Gastrocnemius medialis (tissue), 4 donors: ENCODE measurements around the gene MYL6. TPM values are rescaled to one million over a fixed set of nuclear protein-coding genes. Genes with fewer than 3 reads are reported as not detected.
A peak's percentile ranks its signal among the peaks of the same experiment; 100 is the strongest.

ENCODE experiments used
- ATAC-seq, 2 donors: fragments of 150-250 bp; one replicate each; pipeline ENCODE4 v1.9.1; 2016
- DNase-seq, 2 donors: peaks; one replicate each; pipeline ENCODE4 v3.0.0-alpha.2; 2019
- H3K27ac ChIP-seq, 4 donors: fragments of 200-600 bp; sonication (generic); 1 replicate in 1 of 4; 2 replicates in 3 of 4; pipeline ENCODE4 v1.5.1; 2016 to 2018; ENCODE audit warnings: mild to moderate bottlenecking in 2 of 4, moderate library complexity in 1 of 4
- H3K27me3 ChIP-seq, 3 donors: fragments of 200-600 bp; sonication (generic) in 2 of 3; 1 replicate in 1 of 3; 2 replicates in 2 of 3; pipeline versions ENCODE4 v1.5.1 to v1.6.0; 2016 to 2019; ENCODE audit warnings: mild to moderate bottlenecking in 1 of 3, moderate library complexity in 1 of 3
- H3K36me3 ChIP-seq, 2 donors: fragments of 200-600 bp; sonication (generic) in 1 of 2; one replicate each; pipeline ENCODE4 v1.5.1; 2017 to 2018
- H3K4me1 ChIP-seq, 2 donors: fragments of 200-600 bp; sonication (generic) in 1 of 2; one replicate each; pipeline ENCODE4 v1.5.1; 2016 to 2017; ENCODE audit warnings: mild to moderate bottlenecking in 2 of 2
- H3K4me3 ChIP-seq, 4 donors: fragments of 200-600 bp; sonication (generic) in 3 of 4; 1 replicate in 1 of 4; 2 replicates in 3 of 4; pipeline ENCODE4 v1.5.1; 2016 to 2019; ENCODE audit warnings: mild to moderate bottlenecking in 2 of 4
- H3K9me3 ChIP-seq, 3 donors: fragments of 200-600 bp; sonication (generic) in 2 of 3; 1 replicate in 1 of 3; 2 replicates in 2 of 3; pipeline ENCODE4 v1.5.1; 2016 to 2019
- POLR2A ChIP-seq, 2 donors: fragments of 450-650 bp; IDR thresholded peaks; one replicate each; pipeline ENCODE4 v1.6.1; 2017; ENCODE audit warnings: antibody characterized with exemption in 2 of 2, mild to moderate bottlenecking in 2 of 2, moderate library complexity in 2 of 2
- in situ Hi-C, 4 donors: fragments of 200-750 bp; cut with MboI; loops; one replicate each; pipeline versions ENCODE4 v1.15.0 to v1.8.0; 2017; ENCODE audit warnings: low sequenced_read_pairs in 4 of 4
- intact Hi-C: fragments of 100-400 bp; cut with DNase I; formaldehyde crosslinking; loops from one replicate; pipeline ENCODE4 v1.15.1; 2023; ENCODE audit warnings: low total_unique reads
- total RNA-seq, 4 donors: library from RNA; depleted of rRNA; stranded (reverse); fragments of >200 nt; gene quantifications; one replicate each; pipeline versions ENCODE4 v1.1.0 to v1.2.3, GENCODE V29; 2016
- TF ChIP-seq, protein P1 (sequence below), 5 experiments: fragments of 450-650 bp in 3 of 5; fragments of 200-600 bp in 2 of 5; sonication (generic) in 2 of 5; IDR thresholded peaks in 4 of 5; conservative IDR thresholded peaks in 1 of 5; 1 replicate in 4 of 5; 2 replicates in 1 of 5; pipeline ENCODE4 v1.5.1; 2016 to 2019; ENCODE audit warnings: antibody characterized with exemption in 5 of 5, mild to moderate bottlenecking in 3 of 5, moderate library complexity in 3 of 5

MYL6 gene
- total RNA-seq, 4 donors from 2014 or later: 159 to 324 (median 202) TPM

DNA sequence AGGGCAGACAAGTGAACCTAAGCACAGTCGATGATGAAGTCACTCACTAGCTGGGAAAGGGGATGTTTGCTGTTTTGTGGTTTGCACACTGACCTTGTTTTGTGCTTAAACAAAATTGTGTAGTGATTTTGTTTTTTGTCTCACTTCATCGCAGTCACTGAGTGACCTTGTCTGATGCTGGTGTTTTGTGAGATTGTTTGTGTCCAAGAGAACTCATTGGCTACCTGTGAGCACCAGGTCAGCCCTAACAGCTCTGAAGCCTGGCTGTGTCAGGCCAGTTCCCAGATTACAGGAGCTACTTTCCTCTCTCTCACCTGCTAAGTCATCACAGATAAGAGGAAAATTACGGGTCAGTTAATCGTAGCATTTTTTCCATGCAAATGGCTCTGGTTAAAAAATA, 34.0 kb upstream of the MYL6 start:
- peak overlapping the region; percentile 93 to 99 (median 98) for H3K27ac ChIP-seq
- in situ Hi-C loops: loop anchor here in 2 of 4 donors (10.0 kb wide), 1 partner anchor 61 kb away; the partner anchor contains the start of gene SMARCC2 (in 2 of the 2)
- TF ChIP-seq POLR2A (IDR thresholded peaks at IDR 0.05): no peak
- TF ChIP-seq, protein P1, sequence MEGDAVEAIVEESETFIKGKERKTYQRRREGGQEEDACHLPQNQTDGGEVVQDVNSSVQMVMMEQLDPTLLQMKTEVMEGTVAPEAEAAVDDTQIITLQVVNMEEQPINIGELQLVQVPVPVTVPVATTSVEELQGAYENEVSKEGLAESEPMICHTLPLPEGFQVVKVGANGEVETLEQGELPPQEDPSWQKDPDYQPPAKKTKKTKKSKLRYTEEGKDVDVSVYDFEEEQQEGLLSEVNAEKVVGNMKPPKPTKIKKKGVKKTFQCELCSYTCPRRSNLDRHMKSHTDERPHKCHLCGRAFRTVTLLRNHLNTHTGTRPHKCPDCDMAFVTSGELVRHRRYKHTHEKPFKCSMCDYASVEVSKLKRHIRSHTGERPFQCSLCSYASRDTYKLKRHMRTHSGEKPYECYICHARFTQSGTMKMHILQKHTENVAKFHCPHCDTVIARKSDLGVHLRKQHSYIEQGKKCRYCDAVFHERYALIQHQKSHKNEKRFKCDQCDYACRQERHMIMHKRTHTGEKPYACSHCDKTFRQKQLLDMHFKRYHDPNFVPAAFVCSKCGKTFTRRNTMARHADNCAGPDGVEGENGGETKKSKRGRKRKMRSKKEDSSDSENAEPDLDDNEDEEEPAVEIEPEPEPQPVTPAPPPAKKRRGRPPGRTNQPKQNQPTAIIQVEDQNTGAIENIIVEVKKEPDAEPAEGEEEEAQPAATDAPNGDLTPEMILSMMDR (IDR thresholded peaks at IDR 0.05 in 4 of 5, conservative IDR thresholded peaks at IDR 0.05 in 1 of 5): no peak
- H3K27me3 ChIP-seq: no peaks in the 10 kb centered on the region
- no peaks in the 10 kb centered on the region for H3K9me3 ChIP-seq
- ATAC-seq: no peak
- no peak overlapping the region for H3K4me3 ChIP-seq
- peaks cover 0 to 14% of the 10 kb centered on the region in 2 donors for H3K36me3 ChIP-seq
- intact Hi-C loops: no loop called here
- H3K4me1 ChIP-seq: peaks cover 70 to 78% of the 10 kb centered on the region in 2 donors
- DNase-seq: no peak

DNA sequence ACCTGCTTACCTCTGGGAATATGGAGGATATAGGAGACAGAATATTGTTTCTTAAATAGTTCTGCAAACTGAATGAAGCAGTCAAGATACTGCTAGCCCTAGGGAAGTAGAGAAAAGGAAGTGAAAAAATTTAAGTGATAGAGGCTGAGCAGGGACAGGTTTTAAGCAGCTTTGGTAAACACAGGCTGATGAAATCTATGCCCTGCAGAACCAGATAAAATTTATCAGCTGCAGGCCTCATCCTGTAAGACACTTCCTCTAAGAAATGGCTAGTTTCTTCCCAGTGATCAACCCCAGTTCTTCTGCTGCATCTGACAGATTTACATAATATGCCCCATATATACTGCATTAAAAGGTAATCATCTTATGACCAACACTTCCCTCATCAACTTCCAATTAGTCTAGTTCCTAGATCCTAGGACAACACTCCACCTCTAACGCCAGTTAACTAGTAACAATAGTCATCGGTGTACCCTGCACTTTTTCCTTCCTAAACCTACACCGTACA, 31.4 kb upstream of the MYL6 start:
- in situ Hi-C loops (loop anchor here in 3 of 4 donors (5.0 to 10.0 kb wide), 2 partner anchors 58 to 61 kb away; partner anchors contain the start of gene SMARCC2 (in 3 of the 3)), intact Hi-C loops (loop anchor here (1.0 kb wide), 4 partner anchors 7 to 98 kb away; partner anchors contain the start of genes MYL6, NABP2 and SMARCC2)
- H3K27me3 ChIP-seq: no peaks in the 10 kb centered on the region
- TF ChIP-seq, protein P1 (IDR thresholded peaks at IDR 0.05 in 4 of 5, conservative IDR thresholded peaks at IDR 0.05 in 1 of 5): no peak
- TF ChIP-seq POLR2A (IDR thresholded peaks at IDR 0.05): no peak
- no peak overlapping the region for H3K4me3 ChIP-seq
- peaks cover 57 to 64% of the 10 kb centered on the region in 2 donors for H3K4me1 ChIP-seq
- DNase-seq: no peak
- no peak for ATAC-seq
- H3K36me3 ChIP-seq: peaks cover 0 to 20% of the 10 kb centered on the region in 2 donors
- H3K27ac ChIP-seq: peak overlapping the region; percentile 92 to 99 (median 98)
- H3K9me3 ChIP-seq: no peaks in the 10 kb centered on the region

DNA sequence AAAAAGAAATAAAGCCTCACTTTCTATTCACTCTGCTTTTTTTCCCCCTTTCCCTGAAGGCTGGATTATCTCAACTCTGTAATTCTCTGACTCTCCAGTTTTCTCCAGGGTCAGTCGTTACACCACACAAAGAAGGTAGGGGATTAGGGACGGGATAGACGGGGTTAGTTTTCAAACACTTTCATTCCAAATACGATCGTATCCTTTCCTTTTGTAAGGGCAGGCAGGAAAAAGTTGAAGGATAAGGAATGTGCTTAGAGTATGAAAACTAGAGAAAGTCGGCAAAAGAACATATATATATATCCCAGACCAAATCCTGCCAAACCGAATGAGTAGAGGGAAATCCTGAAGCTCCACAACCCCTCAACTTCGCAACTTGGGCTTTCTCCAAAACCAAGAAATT, 30.7 kb upstream of the MYL6 start:
- H3K36me3 ChIP-seq: peaks cover 0 to 27% of the 10 kb centered on the region in 2 donors
- H3K4me3 ChIP-seq: peak overlapping the region; percentile 39 to 95 (median 62)
- ATAC-seq: no peak
- H3K27ac ChIP-seq: peak overlapping the region; percentile 92 to 99 (median 98)
- TF ChIP-seq, protein P1 (IDR thresholded peaks at IDR 0.05 in 4 of 5, conservative IDR thresholded peaks at IDR 0.05 in 1 of 5): no peak
- no peaks in the 10 kb centered on the region for H3K9me3 ChIP-seq
- H3K4me1 ChIP-seq: peaks cover 50 to 57% of the 10 kb centered on the region in 2 donors
- no peaks in the 10 kb centered on the region for H3K27me3 ChIP-seq
- intact Hi-C loops: loop anchor here (1.0 kb wide), 1 partner anchor 8 kb away; no protein-coding TSS in a partner anchor
- no peak for DNase-seq
- in situ Hi-C loops: loop anchor here in 3 of 4 donors (5.0 to 10.0 kb wide), 2 partner anchors 57 to 60 kb away; partner anchors contain the start of gene SMARCC2 (in 3 of the 3)

DNA sequence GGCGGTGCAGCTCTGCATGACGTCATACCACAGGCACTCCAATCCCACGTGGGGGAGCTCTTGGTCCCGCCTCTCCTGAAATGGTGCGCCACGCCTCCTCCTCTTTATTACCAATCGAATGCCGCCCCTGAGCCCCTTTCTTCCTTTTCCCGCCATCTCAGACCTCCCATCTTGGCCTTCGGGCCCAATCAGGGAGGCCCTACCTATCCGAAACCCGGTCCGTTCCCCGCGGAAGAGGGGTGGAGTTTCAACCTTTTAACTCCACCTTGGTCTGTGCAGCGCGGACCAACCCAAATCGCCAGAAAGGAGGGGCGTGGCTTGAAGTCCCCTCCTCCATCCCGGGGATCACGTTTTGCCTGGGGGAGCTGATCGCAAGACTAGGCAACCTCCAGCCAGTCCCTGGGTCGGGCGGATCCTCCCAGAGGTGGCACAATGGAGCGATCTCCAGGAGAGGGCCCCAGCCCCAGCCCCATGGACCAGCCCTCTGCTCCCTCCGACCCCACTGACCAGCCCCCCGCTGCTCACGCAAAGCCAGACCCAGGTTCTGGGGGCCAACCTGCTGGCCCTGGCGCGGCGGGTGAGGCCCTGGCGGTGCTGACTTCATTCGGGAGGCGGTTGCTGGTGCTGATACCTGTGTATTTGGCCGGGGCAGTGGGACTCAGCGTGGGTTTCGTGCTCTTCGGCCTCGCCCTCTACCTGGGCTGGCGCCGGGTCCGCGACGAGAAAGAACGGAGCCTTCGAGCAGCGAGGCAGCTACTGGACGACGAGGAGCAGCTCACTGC, 30.1 kb upstream of the MYL6 start, which contains the start of gene ESYT1:
TSS of gene ESYT1 (plus strand) at position 380 of the 782 bp plus-strand sequence. CDS start at position 433, 53 bp downstream.
- DNase-seq (peak; percentile 99 to 100), ATAC-seq (peak; percentile 87)
- in situ Hi-C loops: loop anchor here in 3 of 4 donors (5.0 to 10.0 kb wide), 2 partner anchors 57 to 59 kb away; partner anchors contain the start of gene SMARCC2 (in 3 of the 3)
- Histone ChIP-seq H3K4me1 (peaks cover 44 to 51% of the 10 kb centered on the region in 2 donors), H3K27me3 (no peaks in the 10 kb centered on the region), H3K36me3 (peaks cover 0 to 29% of the 10 kb centered on the region in 2 donors), H3K27ac (peak within 1 kb of the TSS; percentile 92 to 99 (median 98)), H3K9me3 (no peaks in the 10 kb centered on the region), H3K4me3 (peak within 1 kb of the TSS; percentile 71 to 95 (median 88))
- intact Hi-C loops: loop anchor here (1.0 kb wide), 2 partner anchors 9 to 24 kb away; partner anchors contain the start of gene MYL6B
- peak; percentile 98 to 99 for TF ChIP-seq POLR2A (IDR thresholded peaks at IDR 0.05)
- TF ChIP-seq, protein P1 (IDR thresholded peaks at IDR 0.05 in 4 of 5, conservative IDR thresholded peaks at IDR 0.05 in 1 of 5): peak in 1 of 5 experiments; percentile 13
